RCC 7860 (cell line): Measurements from ENCODE around the gene NTM.
"Not testable (repeated sequence)": the region's sequence is repeated elsewhere in the genome, so short reads cannot be mapped to it uniquely, and the experiment has no call there.

Source experiments
- DNase-seq: peaks from one replicate; pipeline ENCODE4 v3.0.0-alpha.2; 2015; ENCODE audit warnings: low spot score
- FAIRE-seq: peaks from 2 replicates; lab custom pipeline; 2012; peaks lifted over from hg19 to GRCh38; lab: Jason Lieb, UNC

Gene NTM

DNA sequence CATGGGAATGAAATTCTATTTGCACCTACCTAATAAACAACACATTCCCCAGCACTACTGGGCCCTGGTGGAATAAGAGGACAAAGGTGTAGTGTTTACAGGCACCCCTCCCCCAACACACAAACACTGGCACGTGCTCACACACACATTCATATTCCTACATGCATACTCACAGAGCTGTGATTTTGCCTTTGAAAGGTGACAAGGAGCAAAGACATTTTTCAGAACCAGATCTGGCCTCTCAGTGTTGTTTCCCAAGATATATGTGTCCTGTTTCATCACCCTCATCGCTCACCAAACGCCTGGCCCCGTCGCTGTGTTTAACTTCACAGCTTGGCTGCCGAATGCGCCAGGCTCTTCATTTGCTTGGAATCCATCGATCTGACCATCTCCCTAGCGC, 292.6 kb downstream of the NTM start:
- no peak for FAIRE-seq
- DNase-seq = no peak

DNA sequence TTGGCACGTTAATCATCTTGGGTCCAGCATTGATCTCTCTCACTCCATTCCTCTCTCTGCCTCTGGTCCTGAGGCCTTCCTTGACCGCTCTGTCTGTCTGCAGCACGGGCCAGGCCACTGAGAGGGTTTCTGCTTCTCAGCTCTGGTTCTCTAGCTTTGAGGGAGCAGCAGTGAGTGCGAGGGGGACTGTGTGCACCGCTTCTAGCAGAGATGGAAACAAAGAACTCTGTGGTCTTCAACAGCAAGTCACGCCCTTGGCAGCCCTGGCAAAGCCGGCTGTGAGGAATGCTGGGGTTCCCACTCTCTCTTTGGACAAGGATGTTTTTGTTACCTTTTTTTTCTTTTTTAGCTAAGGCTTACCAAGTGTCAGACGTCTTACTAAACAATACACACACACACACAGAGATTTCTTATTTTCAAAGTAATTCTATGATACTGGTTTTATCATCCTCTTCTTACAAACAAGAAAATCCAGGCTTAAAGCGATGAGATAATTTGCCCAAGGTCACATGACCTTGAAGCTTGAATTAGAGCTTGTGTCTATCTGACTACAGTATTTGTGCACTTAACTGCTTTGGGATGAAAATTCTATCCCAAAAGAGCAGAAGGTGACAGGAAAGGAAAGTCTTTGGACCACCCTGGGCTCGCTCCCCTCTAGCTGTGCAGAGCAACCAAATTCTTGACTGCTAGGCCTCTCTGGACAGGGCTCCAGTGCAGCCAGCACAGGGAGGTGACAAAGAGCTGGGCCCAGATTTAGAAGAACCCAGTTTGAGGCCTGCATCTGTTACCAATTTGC, 293.2 kb downstream of the NTM start:
- DNase-seq (no peak), FAIRE-seq (no peak)

DNA sequence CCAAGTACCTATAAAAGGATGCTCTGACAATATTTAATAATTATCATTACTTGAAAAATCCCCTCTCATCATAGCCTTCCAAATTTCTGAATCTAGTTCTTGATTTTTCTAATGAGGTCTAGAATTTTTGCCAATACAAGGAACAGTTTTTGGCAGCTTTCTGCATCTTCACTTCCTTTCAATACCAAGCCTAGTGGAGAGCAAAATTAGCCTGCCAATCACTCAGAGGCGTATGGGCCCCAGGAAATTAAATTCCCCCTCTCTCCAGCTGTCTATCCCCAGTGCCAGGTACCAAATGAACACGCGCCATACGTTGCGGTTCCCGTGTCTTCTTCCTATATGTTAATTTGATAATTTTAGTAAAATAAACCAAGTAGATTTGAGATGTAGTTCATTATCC, 293.9 kb downstream of the NTM start:
- FAIRE-seq (no peak), DNase-seq (no peak)

DNA sequence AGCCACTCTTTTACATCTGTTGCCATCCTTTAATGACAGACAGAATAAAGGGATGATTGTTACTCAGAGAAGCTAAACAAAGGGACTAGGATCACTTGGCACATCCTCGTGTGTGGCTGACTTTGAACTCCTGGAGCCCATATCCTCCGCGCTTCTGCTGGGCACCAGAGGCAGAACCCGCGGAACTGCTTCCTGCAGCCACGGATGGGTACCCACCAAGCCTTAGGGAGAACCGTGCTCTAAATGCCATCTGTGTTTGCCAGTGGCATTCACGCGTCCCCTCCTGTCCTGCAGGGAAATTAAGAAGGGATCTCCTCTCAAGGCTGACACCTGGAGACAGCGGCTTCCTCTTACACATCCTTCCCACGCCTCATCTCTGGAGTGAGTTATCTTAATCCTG, 294.4 kb downstream of the NTM start:
- no peak for DNase-seq

DNA sequence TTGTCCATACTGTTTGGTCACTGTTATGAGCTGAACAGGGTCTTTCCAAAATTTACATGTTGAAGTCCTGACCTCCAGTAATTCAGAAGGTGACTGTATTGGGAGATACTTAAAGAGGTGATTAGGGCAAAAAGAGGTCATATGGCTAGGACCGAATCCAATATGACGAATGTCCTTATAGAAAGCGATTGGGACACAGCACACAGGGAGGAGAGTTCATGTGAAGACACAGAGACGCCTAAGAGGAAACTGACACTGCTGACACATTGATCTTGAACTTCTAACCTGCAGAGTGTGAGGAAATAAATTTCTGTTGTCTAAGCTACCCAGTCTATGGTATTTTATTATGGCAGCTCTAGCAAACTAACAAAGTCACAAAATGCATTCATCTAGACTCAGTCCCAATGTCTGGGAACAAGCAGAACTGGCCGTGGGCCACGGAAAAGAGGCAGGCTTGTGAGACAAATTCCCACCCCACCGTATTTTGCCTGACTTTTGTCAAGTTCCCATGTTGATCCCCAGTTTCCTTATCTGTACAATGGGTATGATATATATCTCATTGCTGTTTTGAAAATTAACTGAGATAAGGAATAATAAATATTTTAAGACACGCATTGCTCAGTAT, 295.0 kb downstream of the NTM start:
- DNase-seq (no peak), FAIRE-seq (no peak)

More for the DNA sequence above, 294.4 kb downstream of the NTM start:
- no peak for FAIRE-seq

DNA sequence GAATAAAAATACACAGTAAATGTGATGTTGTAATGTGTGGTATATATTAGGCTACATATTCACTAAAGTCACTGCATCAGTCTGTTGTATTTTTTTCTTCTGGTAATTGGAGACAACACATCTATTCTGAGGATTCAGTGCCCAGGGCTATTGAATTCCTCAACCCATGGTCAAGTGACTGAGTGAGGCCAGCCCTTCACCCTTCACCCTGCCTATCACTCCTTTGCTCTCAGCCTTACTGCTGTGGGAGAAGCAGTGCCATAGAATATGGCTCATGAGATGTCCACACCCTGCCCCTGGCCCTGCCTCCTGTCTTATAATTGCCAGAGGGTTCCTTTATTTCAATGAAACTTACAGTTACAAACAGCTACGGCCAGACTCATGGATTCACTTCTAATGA, 295.6 kb downstream of the NTM start:
- DNase-seq = no peak
- no peak for FAIRE-seq

DNA sequence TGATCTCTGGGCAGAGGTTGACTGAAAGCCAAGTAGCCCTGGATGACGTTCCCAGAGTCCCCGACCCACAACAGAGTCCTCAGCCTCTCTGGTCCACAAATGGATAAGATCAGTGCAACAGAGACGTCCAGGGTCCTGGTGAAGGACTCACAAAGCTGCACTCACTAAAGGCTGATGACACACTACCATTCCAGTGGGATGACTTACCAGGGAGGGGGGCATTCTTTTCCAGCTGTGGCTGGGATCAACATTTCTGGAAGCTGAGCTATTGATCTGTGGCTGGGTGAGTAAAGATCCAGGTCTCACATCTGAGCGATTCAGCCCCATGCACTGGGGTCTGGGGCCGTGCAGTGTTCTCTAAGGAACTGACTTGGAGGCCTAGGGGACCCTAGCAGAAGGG, 296.2 kb downstream of the NTM start:
- peak; percentile 25 for DNase-seq
- no peak for FAIRE-seq

DNA sequence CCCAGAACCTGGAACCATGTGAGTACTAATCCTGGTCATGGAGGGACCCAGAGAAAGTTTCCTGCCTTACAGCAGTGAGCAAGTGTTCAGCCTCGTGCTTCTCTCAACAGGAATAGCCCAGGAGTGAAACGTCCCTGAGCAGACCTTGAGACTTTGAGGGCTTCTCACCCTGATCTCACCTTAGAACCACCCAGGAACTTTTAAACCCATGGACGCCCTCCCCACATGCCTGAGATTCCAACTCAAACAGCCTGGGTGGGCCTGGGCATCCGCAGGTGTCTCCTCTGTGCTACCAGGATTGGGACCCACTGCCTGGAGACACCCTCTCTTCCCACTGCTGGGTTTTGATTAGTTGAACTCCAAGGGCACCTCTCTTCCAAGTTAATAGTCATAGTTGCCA, 297.2 kb downstream of the NTM start:
- FAIRE-seq (no peak), DNase-seq (no peak)

DNA sequence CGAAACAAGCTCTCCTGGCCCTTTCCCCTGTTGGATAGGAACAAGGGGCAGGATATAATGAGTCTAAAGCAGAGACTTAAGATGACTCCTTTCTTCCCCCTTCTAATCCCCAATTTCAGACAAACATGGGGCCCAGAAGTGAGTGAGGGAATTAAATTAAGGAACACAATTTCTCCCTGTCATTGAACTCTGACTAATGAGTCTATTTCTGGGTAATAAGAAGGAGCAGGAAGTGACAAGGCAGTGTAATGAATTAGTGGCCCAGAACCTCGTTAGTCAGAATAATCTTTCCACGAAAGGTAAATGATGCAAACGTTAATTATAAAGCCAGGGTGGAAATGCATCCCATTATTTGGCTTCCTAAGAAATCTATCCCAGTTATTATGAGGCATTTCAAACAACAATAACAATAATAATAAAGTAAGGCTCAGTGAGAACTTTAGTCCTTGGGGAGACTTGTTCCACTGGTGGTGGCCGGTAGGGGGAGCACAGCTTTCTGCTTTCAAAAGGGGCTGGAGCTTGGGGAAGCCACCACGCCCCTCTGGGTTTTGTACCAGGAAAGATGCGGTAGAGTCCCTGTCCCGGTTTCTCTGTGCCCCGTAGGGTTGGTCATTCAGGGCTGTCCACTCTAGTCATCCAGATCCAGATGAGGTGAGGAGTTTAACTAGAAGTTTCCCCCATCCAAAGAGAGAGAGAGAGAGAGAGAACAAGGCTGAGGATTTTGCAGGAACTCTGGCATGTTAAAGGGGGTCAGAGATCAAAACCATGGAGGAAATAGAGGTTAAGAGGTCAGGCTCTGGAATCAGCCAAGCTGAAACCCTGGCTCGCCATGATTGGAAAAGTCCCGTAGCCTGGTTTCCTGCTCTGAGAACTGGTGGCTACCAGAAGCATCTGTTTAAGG, 298.3 kb downstream of the NTM start:
- DNase-seq (peak; percentile 21), FAIRE-seq (no peak)

DNA sequence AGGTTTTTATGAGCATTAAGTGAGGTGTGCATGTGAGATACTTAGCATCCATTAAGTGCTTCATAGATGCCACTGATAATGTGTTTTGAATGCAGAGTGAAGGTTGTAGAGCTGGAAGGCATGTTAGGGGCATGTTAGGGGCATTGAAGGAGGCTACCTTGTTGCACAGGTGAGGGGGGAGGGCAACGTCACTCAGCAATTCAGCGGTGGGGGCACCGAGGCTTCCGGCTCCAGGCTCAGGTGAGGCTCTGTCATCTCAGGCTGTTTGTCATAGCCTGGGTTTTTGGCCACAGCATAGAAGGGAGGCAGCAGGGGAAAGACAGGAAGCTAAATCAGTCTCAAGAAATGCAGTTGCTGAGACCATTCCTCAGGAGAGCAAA, 299.0 kb downstream of the NTM start:
- FAIRE-seq (no peak), DNase-seq (no peak)

DNA sequence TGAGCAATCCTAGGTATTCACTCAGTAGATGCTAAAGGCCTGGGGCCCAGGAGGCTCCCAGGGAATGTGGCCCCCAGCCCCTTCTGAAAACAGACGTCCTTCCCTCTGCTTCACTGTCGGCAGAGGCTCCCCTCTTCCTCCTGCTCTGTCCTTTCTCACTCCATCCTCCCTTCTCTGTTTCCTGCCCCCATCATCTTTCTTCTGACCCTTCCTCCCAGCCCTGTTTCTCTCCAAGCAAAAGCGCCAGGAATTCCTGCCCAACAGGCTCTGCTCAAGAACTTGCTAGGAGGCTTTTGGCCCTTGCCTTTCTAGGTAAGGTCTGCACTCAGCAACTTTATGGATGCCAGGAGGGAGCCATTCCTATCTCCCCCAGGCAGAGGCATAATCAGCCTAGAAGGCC, 300.5 kb downstream of the NTM start:
- DNase-seq = no peak
- FAIRE-seq = no peak

DNA sequence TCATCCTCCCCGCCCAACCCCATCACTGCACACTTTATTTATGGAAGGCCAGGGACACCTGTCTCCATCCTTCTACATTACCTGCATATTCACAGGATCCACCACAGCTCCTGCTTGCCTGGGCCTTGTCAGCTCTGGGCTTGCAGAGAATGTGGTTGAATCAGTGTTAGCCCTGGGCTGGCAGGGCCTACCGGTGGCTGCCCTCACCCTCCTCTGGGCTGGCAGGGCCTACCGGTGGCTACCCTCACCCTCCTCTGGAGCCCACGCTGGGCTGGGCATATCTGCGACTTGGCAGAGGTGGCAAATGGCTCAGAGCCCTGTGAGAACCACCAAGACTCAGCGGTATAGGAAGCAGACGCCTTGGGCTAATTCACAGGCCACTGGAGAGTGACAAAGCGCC, 300.9 kb downstream of the NTM start:
- no peak for DNase-seq
- FAIRE-seq = no peak

DNA sequence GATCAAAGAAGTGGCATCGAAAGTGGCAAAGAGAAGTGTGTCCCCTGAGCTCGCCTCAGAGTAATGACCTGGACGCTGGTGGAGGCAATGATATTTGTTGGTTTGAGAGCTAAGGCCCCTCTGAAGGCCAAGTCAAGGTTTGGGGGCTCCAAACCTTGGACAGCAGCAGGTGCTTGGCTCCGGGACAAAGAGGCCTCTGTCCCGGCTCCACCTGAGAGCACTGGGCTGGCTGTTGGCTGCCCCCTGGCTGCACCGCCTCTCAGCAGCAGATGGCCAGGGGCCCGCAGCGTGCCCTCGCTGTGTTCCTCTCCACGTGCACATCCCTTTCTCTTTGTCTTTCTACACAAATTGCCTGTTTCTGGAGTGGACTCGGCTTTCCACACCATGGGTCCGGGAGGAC, 301.3 kb downstream of the NTM start:
- no peak for FAIRE-seq
- DNase-seq = no peak

DNA sequence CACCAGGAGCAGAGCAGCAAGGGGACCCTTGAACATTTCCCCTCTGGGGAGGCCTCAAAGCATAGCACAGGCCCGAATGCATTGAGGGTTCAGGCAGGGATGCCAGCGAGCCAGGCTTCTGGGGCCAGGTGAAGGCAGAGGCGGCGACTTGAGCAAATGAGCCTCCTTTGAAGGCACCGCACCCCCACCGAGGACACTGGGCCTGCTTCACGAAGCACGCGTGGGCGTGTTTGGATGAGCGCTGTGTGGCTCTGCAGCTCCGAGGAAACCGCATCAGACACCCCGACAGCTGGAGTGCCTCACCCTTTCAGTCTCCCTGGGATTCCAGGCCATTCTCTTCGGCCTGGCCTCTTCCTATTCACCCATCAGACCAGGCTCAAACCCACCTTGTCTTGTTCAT, 301.8 kb downstream of the NTM start:
- DNase-seq (no peak), FAIRE-seq (no peak)

DNA sequence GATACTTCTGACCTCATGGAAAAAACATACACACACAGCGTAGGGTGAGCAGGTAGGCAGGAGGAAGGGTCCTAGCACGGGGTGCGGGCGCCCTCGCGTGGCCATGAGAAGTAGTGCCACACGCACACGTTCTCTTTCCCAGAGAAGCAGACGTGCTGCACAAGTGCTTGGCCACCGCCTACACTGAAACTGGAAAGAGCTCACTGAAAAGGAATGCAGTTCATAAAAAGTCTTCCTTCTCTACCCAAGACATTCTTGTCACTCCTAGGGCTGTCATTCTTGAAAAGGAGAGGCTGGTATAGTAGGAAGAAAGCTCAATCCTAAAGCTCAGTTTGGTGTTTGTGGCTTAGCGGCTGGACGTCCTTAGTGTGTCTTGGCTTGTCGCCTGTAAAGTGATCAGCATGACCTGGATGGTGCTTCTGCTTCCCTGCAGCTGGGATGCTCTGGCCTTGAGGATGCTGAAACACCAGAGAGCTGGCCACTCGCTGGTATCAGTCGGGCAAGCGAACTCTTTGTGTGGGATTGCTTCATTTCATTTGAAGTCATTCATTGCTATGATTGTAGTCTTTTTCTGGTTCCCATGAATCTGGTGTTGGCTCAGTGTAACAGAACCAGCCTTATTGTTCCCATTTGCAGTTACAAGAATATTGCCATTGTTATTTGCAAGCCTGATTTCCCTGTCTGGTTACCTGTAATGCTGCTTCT, 303.8 kb downstream of the NTM start:
- FAIRE-seq = no peak

DNA sequence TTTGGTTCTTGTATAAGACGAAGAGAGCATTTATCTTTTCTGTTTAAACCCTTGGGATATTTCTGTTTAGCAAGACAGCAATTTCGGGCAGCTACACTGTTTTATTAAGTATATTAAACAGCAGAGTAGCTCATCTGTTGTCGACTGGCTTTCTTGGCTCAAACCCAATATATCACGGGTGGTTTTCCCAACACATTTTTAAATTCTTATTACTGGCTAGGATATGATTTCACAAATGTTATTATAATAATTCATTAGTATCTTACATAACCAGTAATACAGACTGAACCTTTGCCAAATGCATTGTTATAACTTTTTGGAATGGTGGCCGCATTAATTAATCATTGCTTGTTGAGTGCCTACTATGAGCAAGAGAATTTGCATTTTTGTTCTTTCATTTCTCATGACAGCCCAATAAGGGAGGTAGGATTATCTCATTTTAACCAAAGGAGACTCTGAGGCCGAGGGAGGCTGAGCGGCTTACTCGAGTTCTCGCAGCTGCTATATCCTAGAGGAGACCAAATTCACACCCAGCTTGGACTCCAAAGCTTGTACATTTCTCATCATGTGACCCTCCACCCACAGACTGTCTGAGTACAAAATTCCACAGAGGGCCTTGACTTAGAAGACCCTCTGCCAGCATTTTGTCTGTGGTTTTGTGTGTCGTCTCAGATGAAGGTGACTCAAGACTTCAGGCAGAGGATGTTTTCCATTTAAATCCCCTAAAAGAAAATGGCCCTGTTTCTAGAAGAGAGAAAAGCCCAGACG, 304.9 kb downstream of the NTM start:
- no peak for FAIRE-seq
- DNase-seq = no peak

More for the DNA sequence above, 303.8 kb downstream of the NTM start:
- peak; percentile 39 for DNase-seq

DNA sequence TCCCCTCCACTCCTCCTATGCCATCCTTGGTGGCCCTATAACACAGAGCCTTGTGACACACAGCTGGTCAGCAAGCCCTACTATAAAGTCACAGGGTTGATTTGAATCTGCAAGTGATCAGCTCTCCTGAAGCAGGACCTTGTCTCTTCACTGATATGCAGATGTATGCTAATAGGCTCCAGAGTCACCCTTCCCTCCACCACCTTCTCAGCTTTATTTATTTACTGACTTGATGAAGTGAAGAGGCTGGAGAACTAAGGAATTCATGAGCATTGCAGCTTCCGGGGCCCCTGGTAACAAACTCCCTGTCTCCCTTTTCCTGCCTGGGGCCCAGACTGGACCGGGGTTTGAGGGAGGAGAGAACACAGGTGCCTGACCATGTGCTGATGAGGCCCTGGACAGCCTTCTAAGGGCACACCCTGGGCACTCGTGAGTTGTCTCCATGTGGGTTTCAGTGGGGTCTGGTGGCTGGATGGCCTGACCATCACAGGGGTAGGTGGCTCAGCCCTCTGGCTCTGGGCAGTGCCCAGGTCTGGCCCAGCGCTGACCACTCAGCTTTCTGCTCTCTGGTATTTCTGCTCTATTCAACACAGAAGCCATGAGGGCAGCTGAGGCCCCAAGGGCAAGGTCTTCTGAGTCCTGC, 307.5 kb downstream of the NTM start:
- FAIRE-seq (no peak), DNase-seq (no peak)

DNA sequence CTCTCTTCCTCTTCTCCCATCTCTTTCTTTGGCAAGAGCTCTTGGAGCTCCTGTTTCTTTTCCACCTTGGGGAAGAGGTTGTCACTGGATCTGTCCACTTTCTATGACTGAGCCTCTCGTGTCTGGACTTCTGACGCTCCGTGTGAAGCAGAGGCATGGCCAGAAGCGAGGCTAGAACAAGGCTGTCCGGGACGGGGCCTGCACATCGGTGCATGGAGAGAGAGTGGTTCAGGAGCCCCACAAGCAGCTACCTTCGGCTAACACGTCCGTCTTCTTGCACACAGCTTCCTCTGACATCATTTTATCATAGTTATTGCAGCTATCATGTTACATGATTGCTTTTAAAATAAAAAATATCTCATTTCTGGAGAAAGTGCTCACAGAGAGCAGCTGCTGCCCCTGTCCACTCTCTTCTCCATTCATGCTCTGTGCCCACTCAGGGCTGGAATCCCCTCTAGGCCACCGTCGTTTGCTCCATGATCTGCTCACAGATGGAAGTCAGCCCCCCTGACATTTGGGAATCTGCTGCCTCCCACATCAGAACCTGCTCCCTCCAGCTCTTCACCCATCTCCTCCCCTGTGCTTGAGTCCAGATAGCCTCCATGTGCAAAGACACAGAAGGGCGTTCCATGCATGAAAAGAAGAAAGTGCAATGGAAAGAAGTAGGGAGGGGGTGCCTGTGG, 308.4 kb downstream of the NTM start:
- no peak for FAIRE-seq

DNA sequence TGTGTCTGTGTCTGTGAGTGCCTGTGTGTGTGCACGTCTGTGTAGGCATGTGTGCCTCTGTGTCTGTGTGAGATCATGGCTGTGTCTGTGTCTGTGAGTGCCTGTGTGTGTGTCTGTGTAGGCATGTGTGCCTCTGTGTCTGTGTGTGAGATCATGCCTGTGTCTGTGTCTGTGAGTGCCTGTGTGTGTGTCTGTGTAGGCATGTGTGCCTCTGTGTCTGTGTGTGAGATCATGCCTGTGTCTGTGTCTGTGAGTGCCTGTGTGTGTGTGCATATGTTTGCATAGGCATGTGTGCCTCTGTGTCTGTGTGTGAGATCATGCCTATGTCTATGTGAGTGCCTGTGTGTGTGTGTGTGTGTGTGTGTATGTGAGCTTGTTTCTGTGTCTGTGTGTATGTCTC, 310.0 kb downstream of the NTM start:
- FAIRE-seq, DNase-seq: not testable (repeated sequence)

More for the DNA sequence above, 308.4 kb downstream of the NTM start:
- DNase-seq = no peak
